OCI-M2 (cell line): Measurements from ENCODE around the gene EIF5AL1.
"Not testable (repeated sequence)": the region's sequence is repeated elsewhere in the genome, so short reads cannot be mapped to it uniquely, and the experiment has no call there.

Experiments used
- DNase-seq: peaks from one replicate; lab custom pipeline; 2025; ENCODE audit not compliant: unreplicated experiment; lab: John Stamatoyannopoulos, UW

EIF5AL1 gene

GRCh38 chr10:79487296-79488194, 24.8 kb upstream of the EIF5AL1 start:
- DNase-seq = no peak

DNA sequence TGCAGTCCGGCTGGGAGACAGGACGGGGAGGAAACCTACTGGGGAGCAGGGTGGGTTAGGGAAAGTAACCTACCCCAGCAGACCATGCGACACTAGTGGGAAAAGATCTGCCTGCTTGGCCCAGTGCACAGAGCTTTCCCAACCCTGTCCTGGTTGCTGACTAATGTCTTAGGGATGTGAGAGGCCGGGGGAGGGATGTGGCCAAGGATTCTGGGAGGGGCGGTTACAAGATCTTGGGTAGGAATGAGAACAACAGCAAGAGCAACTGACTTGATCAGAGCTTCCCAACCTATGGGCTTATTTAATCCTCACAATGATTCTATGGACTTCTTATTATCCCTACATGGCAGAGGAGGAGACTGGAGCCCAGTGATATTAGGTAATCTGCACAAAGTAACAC, 24.0 kb upstream of the EIF5AL1 start:
- no peak for DNase-seq

DNA sequence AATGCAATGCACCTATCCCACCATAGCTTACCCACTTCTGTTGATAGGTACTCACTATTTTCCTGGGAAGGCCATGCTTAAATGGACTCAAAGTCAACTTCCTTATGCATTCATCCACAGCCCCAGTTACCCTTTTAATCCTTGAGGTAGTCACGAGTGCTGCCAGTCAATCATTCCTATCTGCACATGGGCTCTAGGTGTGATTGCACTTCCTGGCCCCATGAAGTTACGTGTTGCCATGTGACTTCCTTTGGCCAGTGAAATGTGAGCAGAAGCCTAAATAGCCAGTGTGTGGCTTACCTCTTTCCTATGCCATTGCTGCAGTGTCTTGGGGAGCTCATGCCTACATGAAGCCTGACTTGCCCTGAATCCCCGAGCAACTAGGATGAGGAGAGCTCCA, 23.5 kb upstream of the EIF5AL1 start:
- no peak for DNase-seq

DNA sequence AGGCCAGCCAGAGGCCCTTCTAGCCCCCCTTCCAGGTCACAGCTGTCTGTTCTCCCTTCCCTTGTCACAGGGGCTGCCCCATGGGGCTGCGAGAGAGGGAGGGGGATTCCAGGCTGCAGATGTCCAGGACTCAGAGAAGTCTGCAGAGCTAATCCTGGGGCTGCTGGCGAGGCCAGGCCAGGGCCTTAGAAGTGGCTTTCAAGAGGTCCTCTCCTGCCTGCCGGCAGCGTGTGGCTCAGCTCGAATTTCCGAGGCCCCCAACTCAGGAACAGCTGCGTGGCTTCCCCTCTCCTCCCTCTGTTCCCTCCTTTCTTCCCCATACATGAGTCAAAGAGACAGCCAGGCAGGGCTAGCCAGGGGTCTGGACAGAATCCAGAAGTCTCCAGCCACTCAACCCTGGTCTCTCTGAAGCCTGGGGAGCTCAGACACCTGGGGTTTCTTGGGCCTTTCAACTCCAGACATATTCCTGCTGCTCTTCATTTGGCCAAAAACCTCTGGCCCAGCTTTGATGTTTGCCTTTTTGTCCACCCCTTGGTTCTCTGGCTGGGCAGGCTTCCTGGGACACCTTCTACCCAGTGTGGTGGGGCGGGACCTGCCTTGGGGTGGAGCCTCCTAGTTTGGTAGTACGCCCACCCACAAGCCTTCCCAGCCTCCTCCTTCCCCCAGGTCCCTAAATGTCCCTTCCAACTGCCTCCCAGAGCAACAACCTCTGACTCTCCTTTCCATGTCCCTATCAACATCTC, 21.8 kb upstream of the EIF5AL1 start:
- no peak for DNase-seq

GRCh38 chr10:79491143-79491835, 21.0 kb upstream of the EIF5AL1 start:
- DNase-seq = no peak

GRCh38 chr10:79492256-79492655, 20.1 kb upstream of the EIF5AL1 start:
- DNase-seq = no peak

DNA sequence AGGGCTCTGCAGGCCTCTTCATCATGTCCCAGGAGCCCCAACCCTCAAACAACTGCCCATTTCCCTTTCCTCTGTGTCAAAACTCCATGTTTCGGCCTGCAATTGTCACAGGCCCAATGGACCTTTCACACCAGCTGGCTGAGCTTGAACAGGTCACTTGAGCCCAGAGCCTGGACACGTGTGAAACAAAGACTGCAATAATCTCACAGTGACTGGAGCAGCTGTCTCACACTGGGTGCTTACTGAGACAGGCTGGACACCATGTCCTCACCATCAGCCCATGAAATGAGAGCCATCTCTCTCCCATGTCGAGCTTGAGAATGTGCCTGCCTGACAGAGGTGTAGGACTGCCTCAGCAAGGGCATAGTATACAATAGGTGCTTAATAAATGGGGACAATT, 19.5 kb upstream of the EIF5AL1 start:
- no peak for DNase-seq

GRCh38 chr10:79493806-79494205, 18.5 kb upstream of the EIF5AL1 start:
- no peak for DNase-seq

DNA sequence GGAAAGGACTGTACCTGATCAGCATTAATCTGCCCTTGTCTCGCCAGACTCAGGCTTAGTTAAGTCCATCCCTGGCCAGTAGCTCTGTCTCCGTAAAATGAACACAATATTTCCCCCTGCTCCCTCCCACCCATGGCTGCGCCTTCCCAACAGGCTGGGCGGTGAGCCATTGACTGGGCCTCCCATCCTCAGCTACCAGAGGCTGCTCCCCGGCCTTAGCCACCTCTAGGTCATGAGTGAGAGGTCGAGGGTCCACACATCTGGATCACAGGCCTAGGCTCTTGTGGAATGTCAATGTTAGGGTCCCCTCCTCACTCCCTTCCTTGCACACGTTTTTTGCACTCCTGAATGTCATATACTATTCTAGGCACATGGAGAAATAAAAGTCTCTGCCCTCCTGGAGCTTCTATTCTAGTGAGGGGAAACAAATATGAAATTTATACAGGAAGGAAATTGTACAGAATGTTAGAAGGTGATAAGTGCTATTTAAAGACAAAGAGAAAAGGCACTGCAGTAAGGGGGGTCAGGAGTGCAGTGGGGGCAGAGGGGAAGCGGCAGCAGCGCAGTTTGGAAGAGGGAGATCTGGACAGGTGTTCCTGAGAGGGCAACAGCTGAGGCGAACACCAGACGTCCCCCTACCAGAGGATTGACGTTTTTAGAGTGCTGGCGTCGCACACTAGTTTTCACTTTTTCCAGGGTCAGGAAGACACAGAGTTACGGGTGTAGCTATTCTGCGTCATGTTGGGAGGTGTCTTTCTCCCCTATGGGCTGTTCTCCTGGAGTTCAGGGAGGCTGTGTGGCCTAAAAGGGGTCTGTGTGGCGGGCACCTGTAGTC, 17.2 kb upstream of the EIF5AL1 start:
- DNase-seq = no peak

DNA sequence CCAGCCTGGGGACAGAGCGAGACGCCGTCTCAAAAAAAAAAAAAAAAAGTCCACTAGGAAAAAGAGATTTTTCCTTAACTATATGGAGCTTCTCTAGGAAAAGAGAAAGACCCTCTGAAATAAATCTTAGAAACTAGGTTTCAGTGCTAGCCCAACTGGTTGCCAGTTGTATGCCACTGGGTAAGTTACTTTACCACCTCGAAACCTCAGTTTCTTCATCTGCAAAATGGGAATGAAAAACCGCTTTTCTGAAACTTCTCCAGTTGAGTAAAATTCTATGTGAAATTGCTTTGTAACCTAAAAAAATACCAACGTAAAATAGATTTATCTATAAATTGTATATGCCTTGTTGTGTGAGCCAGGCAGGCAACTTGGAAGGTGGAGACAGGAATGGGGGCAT, 16.5 kb upstream of the EIF5AL1 start:
- no peak for DNase-seq

DNA sequence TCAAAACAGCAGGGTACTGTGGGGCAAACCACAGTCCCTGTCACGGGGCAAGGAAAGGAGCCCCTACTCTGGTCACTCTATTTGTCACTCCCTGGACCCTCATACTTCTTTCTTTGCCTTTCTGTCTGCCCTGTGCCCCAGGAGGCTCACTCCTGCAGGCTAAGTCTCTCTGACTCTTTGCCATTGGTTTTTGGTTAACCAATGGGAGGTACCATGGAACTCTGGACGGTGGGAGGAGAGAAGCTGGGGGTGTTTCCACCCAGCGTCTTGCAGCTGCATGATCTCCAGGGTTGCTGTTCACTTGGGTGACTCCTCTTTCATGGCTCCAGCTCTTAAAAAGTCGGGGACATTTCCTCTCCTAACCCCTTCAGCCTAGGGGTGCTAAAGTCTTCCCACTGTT, 15.4 kb upstream of the EIF5AL1 start:
- no peak for DNase-seq

GRCh38 chr10:79498291-79498829, 14.0 kb upstream of the EIF5AL1 start:
- DNase-seq = no peak

DNA sequence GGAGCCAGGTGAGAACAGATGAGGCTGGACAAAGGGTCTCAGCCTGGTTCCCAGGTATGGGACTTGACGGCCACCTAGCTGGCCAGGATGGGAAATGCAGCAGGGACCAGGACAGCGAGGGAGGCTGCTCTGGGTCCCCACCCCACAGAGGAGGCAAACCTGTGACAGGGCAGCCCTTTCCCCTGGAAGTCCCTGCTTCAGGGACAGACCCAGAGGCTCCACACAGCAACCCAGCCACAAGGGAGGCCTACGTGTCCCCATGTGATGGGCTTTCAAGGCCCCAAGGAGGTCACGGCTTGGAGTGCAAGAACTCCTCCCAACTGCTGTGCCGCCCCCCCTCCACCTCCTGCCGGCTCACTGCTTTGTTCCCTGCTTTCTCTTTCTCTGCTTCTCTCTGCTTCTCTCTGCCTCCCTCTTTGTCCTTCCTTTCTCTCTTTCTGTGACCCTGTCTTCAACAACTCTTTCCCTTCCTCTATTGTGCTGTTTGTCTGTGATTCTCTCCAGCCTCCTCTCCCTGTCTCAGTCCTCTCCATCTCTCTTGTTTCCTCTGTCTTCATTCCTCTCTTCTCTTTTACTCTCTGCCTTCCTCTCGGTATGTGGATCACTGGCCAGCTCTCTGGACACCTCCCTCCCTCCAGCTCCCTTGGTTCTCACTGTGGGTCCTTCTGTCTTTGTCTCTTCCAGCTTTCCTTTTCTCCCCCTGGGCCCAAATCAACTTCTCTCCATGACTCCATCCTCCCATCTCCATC, 9.6 kb upstream of the EIF5AL1 start:
- DNase-seq = no peak

DNA sequence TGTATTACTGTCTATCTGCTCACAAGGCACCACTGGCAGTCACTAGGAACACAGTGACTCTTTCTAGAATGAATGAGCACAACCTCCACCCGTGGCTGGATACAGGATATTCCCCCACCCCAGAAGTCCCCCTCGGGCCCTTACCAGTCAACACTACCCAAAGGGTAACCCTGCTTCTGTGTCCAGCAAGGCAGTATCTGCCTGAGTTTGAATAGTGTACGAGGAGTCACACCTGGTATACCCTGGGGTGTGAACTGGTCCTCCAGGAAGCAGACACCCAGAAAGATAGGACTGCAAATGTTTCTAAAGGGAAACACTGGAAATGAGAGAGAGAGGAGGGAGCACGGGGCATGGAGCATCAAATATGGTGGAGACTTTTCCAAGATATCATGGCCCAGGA, 8.5 kb upstream of the EIF5AL1 start:
- DNase-seq = not testable (repeated sequence)

DNA sequence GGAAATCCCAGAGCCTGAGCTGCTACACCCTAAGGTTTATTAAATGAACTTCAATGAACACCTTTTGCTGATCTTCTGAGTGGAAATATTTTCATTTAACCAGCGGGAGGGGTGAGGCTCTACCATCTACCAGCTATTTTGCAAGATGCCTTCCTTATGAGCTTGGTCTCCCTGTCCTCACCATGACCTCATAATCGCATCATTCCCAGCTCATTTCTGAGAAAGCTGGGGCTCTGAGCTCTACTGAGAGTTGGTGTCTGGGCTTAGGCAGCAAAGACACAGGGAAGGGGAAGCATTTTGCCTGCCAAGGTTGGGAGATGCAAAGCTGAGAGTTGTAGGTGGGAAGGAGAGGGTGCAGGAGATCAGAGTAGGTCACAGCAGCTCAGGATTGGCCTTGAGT, 7.8 kb upstream of the EIF5AL1 start:
- DNase-seq = not testable (repeated sequence)

GRCh38 chr10:79505328-79505727, 7.0 kb upstream of the EIF5AL1 start:
- not testable (repeated sequence) for DNase-seq

DNA sequence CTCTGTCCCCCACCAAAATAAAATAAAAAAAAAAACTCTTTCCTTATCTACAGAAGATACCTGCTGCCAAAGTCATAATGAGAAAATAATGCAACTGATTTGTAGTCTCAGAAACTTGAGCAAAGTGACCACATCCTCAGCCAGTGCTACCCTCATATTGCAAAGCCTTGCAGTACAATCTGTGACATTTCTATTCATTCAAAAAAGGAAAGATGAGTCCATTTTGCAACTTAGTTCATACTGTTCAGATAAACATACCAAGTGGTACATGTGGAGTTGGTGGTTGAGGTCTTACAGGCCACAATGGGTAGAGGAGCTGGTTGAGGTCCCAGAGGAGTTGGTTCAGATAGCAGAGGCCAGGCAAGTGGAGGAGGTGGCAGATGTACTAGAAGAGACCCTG, 6.5 kb upstream of the EIF5AL1 start:
- DNase-seq = no peak

DNA sequence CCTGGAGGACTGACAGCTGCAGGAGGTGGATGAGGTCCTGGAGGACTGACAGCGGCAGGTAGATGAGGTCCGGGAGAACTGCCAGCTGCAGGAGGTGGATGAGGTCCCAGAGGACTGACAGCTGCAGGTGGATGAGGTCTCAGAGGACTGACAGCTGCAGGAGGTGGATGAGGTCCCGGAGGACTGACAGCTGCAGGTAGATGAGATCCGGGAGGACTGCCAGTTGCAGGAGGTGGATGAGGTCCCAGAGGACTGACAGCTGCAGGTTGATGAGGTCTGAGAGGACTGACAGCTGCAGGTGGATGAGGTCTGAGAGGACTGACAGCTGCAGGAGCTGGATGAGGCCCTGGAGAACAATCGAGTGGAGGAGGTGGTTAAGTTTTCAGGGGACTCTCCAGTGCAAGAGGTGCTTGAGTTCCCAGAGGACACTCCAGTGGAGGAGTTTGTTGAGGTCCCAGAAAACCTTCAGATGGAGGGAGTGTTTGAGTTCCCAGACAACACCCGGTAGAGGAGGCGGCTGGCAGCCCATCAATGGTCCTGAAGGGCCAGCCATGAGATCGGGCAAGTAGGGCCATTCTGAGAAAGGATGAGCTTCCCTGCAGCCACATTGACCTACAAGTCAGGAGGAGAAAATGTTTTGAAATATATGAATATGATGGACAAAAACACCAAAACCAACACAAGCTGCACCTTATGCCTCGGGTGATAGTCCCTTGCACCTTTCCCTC, 4.7 kb upstream of the EIF5AL1 start:
- DNase-seq = no peak

GRCh38 chr10:79508245-79508644, 4.1 kb upstream of the EIF5AL1 start:
- not testable (repeated sequence) for DNase-seq
